Hematopoietic multipotent progenitor cell treated with erythropoietin and hydrocortisone succinate and interleukin-3 and kit ligand, for 17 days (in vitro differentiated cells): ENCODE results near the gene CLCN7.

Source experiments
- DNase-seq: peaks from one replicate; pipeline ENCODE4 v3.0.0-alpha.2; 2015; ENCODE audit warnings: low spot score

CLCN7 gene

DNA sequence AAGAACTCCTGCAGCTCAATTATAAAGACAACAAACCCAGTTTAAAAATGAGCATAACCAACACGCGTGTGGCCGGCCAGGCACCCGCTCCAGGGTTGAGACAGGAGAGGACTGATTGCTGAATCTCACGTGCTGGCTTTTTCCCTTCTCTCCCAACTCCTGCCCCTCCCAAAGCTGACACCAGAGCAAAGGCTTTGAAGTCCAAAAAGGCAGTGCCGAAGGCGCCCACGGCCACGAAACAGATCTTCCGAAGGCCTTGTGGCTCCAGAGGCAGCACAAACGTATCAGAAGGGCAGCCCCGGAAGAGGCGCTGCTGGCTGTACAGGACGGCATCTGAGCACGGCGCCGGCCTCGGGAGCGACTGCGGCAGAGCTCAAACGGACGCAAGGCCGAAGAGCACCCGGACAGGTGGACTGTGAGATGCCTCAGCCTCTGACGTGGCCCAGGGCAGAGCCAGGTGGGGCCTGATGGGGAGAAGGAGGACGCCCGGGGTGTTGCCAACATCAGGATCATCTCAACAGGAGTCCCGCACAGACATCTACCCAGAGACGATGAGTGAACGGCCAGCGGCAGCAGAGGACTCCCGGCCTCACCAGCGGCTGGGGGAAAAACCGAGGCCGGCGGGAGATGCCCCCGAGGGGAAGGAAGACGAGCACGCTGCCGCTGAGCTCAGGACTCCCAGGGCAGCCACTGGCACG, 10.5 kb downstream of the CLCN7 start:
- DNase-seq, result no peak

GRCh38 chr16:1461146-1461545, 13.7 kb downstream of the CLCN7 start:
- DNase-seq, result no peak

- DNase-seq, result no peak
These were observed 14.2 kb downstream of the CLCN7 start for GRCh38 chr16:1460602-1461138.

DNA sequence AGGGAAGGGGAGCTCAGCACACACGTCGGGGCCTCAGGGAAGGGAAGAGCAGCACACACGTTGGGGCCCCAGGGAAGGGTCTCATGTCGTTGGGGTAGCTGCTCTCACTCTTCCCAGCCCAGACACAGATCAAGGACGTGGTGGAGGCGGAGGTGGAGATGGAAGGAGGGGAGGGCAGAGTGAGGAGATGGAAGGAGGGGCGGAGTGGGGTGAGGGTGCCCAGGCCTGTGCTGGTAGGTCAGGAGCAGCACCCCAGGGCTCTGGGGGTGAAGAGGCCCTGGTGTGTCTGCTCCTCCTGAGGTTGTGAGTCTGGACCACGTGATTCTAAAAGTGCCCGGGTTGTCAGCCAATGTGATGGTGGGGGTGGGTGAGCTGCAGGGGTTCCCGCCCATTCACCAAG, 14.9 kb downstream of the CLCN7 start:
- DNase-seq, result no peak

- no peak for DNase-seq
These were observed 15.9 kb downstream of the CLCN7 start for GRCh38 chr16:1458977-1459341.

- no peak for DNase-seq
These were observed 16.4 kb downstream of the CLCN7 start for GRCh38 chr16:1458336-1458976.

- DNase-seq, result no peak
These were observed 17.2 kb downstream of the CLCN7 start for GRCh38 chr16:1457489-1458245.

GRCh38 chr16:1456951-1457350, 17.9 kb downstream of the CLCN7 start:
- DNase-seq, result no peak

- no peak for DNase-seq
These were observed 19.3 kb downstream of the CLCN7 start for GRCh38 chr16:1455190-1456171.

- no peak for DNase-seq
These were observed 20.3 kb downstream of the CLCN7 start for GRCh38 chr16:1454561-1454960.

DNA sequence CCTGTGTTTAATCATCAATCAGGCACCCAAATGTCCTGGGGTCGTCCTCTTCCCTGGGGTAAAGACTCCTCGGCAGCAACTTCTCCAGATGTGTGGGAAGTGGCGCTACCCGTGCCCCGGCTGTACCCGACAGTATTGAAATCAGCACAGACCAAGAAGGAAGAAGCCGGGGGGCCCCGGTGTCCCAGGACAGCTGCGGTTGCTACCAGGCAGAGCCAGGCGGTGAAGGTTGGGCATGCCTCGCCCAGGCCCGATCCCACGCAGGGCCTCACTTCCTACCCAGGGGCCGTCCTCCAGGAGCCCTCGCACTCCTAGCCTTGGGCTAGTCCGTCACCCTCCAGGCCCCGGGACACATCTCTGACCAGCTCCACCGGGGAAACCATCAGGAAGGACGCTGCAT, 21.5 kb downstream of the CLCN7 start:
- DNase-seq, result no peak

GRCh38 chr16:1452530-1452929, 22.3 kb downstream of the CLCN7 start:
- no peak for DNase-seq

DNA sequence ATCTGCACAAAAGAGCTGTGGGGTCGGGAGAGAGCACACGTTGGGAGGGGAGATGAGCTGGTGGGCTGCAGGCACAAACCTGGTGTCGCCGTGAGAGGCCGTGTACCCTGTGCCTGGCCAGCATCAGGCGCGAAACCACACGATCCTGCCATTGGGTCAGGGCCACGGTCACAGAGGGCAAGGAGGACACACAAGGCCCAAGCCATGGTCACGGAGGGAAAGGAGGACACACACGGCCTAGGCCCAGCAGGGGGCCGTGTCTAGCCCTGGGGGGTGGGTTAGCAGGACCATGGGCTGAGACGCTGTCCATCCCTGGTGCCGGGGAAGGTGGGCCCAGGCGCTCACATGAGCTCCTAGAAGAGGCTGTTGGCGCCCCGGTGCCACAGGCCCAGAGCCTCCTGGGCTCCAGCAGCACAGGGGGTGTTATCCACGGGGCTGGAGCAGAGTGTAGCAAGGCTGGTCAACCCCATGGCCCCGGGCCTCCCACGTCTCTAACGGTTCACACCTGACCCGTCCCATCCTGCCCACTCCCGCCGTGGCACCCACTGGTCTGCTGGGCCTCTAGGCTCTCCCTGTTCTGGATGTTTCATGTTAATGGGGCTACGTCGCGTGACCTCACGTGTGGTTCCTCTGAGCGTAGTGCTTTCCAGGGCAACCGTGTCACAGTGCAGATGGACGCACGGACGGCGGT, 23.0 kb downstream of the CLCN7 start:
- DNase-seq, result no peak

GRCh38 chr16:1450841-1451240, 24.0 kb downstream of the CLCN7 start:
- DNase-seq, result no peak

GRCh38 chr16:1450218-1450617, 24.6 kb downstream of the CLCN7 start:
- no peak for DNase-seq

DNA sequence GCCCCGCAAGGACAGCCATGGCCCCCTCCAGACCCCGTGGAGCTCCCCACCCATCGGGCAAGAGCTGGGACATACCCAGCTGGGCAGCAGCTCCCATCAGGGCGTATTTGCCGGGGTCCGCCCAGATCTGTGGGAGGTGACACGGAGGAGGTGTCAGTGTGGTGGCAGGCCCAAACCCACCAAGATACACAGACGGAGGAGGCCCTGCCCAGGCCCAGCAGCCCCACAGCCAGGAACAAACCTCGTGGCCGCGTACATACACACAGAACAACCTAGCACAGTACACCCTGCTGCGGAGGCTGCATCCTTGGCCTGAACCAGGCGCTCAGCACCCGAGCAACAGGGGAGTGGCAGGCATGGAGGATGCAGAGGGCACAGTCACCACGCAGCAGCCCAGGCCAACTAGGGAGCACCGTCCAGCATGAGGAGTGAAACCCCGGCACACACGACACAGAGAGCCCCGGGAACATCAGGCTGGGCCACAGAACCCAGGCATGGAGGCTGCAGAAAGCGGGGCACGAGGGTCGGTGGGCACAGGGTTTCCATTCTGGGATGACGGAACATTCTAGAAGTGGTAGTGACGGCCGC, 25.5 kb downstream of the CLCN7 start:
- no peak for DNase-seq

DNA sequence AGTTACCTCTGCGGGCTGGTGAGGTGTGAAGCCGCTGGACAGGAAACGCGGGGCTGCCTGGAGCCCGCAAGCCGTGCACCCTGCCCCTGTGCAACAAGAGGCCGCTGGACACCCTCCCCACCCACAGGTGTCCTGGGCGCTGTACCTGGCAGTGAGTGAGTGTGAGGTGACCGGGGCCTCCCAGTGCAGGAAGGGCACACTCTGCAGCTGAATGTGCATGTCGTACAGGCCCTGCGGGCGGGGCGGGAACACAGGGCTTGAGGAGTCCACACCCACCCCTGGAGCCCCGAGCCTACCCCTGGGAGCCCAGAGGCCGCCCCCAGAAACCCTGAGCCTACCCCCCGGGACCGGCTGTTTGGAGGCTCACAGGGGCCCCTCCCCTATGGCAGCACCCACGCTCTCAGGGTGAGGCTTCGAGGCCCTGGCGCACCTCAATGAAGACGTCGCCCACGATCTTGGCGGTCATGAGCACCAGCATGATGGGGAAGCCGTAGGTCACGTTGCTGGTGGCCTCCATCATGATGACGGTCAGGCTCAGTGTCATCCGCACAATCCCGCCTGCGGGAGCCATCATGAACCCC, 26.2 kb downstream of the CLCN7 start:
- DNase-seq, result no peak

- no peak for DNase-seq
These were observed 26.9 kb downstream of the CLCN7 start for GRCh38 chr16:1447965-1448364.

GRCh38 chr16:1446296-1447080, 28.3 kb downstream of the CLCN7 start:
- no peak for DNase-seq
